ENCODE results near the gene DAPK2. TPM values are rescaled to one million over a fixed set of nuclear protein-coding genes. Genes with fewer than 3 reads are reported as not detected.

The DAPK2 gene
- total and polyA plus RNA-seq, 9 donors = 0.77 to 6.2 (median 2.0) TPM

GRCh38 chr15:64004587-64004986 is 41.7 kb downstream of the DAPK2 start:
- 82 to 87% (median 83%) methylated on average over 5 of the region's 5 CpGs for WGBS, 3 donors
- Histone ChIP-seq H3K4me3 (no peak overlapping the region), H3K27me3 (no peaks in the 10 kb centered on the region), H3K9me3 (no peaks in the 10 kb centered on the region), H3K27ac (no peak overlapping the region), H3K4me1 (ENCODE audit: insufficient read depth) (no peaks in the 10 kb centered on the region), H3K36me3 (no peaks in the 10 kb centered on the region)
- DNase-seq = no peak
- TF ChIP-seq EP300 (IDR thresholded peaks at IDR 0.05) (no peak), POLR2A (IDR thresholded peaks at IDR 0.05) (no peak), CTCF (IDR thresholded peaks at IDR 0.05) (no peak)
- intact Hi-C loops (cut with DNase I) = no loop called here

- peaks cover 3% of the 10 kb centered on the region for H3K4me1 ChIP-seq (ENCODE audit: insufficient read depth)
- no peak overlapping the region for H3K4me3 ChIP-seq
- TF ChIP-seq CTCF (IDR thresholded peaks at IDR 0.05) (no peak), EP300 (IDR thresholded peaks at IDR 0.05) (no peak), POLR2A (IDR thresholded peaks at IDR 0.05) (no peak)
- intact Hi-C loops (cut with DNase I) = no loop called here
- DNase-seq = no peak
- WGBS, 3 donors = 93% methylated on average over 2 of the region's 2 CpGs
- H3K36me3 ChIP-seq = no peaks in the 10 kb centered on the region
- no peaks in the 10 kb centered on the region for H3K9me3 ChIP-seq
- no peaks in the 10 kb centered on the region for H3K27me3 ChIP-seq
- no peak overlapping the region for H3K27ac ChIP-seq
These were observed 42.2 kb downstream of the DAPK2 start for GRCh38 chr15:64004056-64004455.

- peaks cover 8% of the 10 kb centered on the region for H3K4me1 ChIP-seq (ENCODE audit: insufficient read depth)
- H3K9me3 ChIP-seq = no peaks in the 10 kb centered on the region
- H3K27me3 ChIP-seq = no peaks in the 10 kb centered on the region
- H3K27ac ChIP-seq = no peak overlapping the region
- no peak for TF ChIP-seq POLR2A (IDR thresholded peaks at IDR 0.05)
- TF ChIP-seq CTCF (IDR thresholded peaks at IDR 0.05) = no peak
- TF ChIP-seq EP300 (IDR thresholded peaks at IDR 0.05) = no peak
- WGBS, 3 donors = 82 to 85% (median 85%) methylated on average over 4 of the region's 4 CpGs
- intact Hi-C loops (cut with DNase I) = no loop called here
- H3K4me3 ChIP-seq = no peak overlapping the region
- DNase-seq = no peak
- H3K36me3 ChIP-seq = no peaks in the 10 kb centered on the region
These were observed 43.1 kb downstream of the DAPK2 start for GRCh38 chr15:64003182-64003581.

GRCh38 chr15:64001148-64001547 is 45.1 kb downstream of the DAPK2 start:
- no peak for DNase-seq
- no peaks in the 10 kb centered on the region for H3K36me3 ChIP-seq
- H3K4me1 ChIP-seq (ENCODE audit: insufficient read depth) = peaks cover 8% of the 10 kb centered on the region
- intact Hi-C loops (cut with DNase I) = no loop called here
- no peaks in the 10 kb centered on the region for H3K27me3 ChIP-seq
- TF ChIP-seq CTCF (IDR thresholded peaks at IDR 0.05) = no peak
- no peak for TF ChIP-seq POLR2A (IDR thresholded peaks at IDR 0.05)
- no peak for TF ChIP-seq EP300 (IDR thresholded peaks at IDR 0.05)
- H3K4me3 ChIP-seq = no peak overlapping the region
- no peaks in the 10 kb centered on the region for H3K9me3 ChIP-seq
- 79 to 91% (median 89%) methylated on average over 5 of the region's 5 CpGs for WGBS, 3 donors
- no peak overlapping the region for H3K27ac ChIP-seq
